NCI-H2081 treated with DMSO at 0.1 percent for 48 hours (cell line): ENCODE measurements around the gene GNAT2.

ENCODE experiments used
- DNase-seq: peaks from one replicate; lab custom pipeline; 2025; lab: John Stamatoyannopoulos, UW

The GNAT2 gene

GRCh38 chr1:109610609-109611307 lies 8.7 kb downstream of the GNAT2 start:
- no peak for DNase-seq

GRCh38 chr1:109609881-109610280 lies 9.5 kb downstream of the GNAT2 start:
- no peak for DNase-seq

GRCh38 chr1:109605381-109605780 lies 14.0 kb downstream of the GNAT2 start:
- DNase-seq: no peak

- DNase-seq: no peak
Measured at GRCh38 chr1:109603229-109603628, 16.2 kb downstream of the GNAT2 start.

- DNase-seq: no peak
Measured at GRCh38 chr1:109598655-109599054, 20.8 kb downstream of the GNAT2 start.

- no peak for DNase-seq
Measured at GRCh38 chr1:109598156-109598555, 21.3 kb downstream of the GNAT2 start.

- DNase-seq: no peak
Measured at GRCh38 chr1:109595531-109595930, 23.9 kb downstream of the GNAT2 start.

- DNase-seq: no peak
Measured at GRCh38 chr1:109592916-109593315, 26.5 kb downstream of the GNAT2 start.

- DNase-seq: no peak
Measured at GRCh38 chr1:109589679-109590078, 29.7 kb downstream of the GNAT2 start.

GRCh38 chr1:109589177-109589576 lies 30.2 kb downstream of the GNAT2 start:
- no peak for DNase-seq

- no peak for DNase-seq
Measured at GRCh38 chr1:109586055-109586454, 33.4 kb downstream of the GNAT2 start.

- DNase-seq: no peak
Measured at GRCh38 chr1:109584766-109585165, 34.6 kb downstream of the GNAT2 start.

GRCh38 chr1:109582021-109582420 lies 37.4 kb downstream of the GNAT2 start:
- no peak for DNase-seq

- DNase-seq: no peak
Measured at GRCh38 chr1:109579491-109579890, 39.9 kb downstream of the GNAT2 start.

- DNase-seq: no peak
Measured at GRCh38 chr1:109578947-109579443, 40.4 kb downstream of the GNAT2 start.

GRCh38 chr1:109573785-109574184 lies 45.6 kb downstream of the GNAT2 start:
- no peak for DNase-seq

GRCh38 chr1:109570414-109570813 lies 49.0 kb downstream of the GNAT2 start:
- DNase-seq: no peak

GRCh38 chr1:109569323-109569722 lies 50.1 kb downstream of the GNAT2 start:
- no peak for DNase-seq

GRCh38 chr1:109567877-109568672 lies 51.3 kb downstream of the GNAT2 start:
- no peak for DNase-seq

- DNase-seq: no peak
Measured at GRCh38 chr1:109566982-109567381, 52.4 kb downstream of the GNAT2 start.

- DNase-seq: no peak
Measured at GRCh38 chr1:109565241-109565640, 54.2 kb downstream of the GNAT2 start.

- no peak for DNase-seq
Measured at GRCh38 chr1:109564194-109564878, 55.1 kb downstream of the GNAT2 start.

- no peak for DNase-seq
Measured at GRCh38 chr1:109559995-109560394, 59.4 kb downstream of the GNAT2 start.
